ENCODE data around the gene PAFAH1B1. TPM values are rescaled to one million over a fixed set of nuclear protein-coding genes. Genes with fewer than 3 reads are reported as not detected.

PAFAH1B1 gene
- total and polyA plus RNA-seq, 2 donors (not counting 3 experiments of a cell fraction or from before 2014, with no cell fraction given): 46.5 to 158 TPM

DNA sequence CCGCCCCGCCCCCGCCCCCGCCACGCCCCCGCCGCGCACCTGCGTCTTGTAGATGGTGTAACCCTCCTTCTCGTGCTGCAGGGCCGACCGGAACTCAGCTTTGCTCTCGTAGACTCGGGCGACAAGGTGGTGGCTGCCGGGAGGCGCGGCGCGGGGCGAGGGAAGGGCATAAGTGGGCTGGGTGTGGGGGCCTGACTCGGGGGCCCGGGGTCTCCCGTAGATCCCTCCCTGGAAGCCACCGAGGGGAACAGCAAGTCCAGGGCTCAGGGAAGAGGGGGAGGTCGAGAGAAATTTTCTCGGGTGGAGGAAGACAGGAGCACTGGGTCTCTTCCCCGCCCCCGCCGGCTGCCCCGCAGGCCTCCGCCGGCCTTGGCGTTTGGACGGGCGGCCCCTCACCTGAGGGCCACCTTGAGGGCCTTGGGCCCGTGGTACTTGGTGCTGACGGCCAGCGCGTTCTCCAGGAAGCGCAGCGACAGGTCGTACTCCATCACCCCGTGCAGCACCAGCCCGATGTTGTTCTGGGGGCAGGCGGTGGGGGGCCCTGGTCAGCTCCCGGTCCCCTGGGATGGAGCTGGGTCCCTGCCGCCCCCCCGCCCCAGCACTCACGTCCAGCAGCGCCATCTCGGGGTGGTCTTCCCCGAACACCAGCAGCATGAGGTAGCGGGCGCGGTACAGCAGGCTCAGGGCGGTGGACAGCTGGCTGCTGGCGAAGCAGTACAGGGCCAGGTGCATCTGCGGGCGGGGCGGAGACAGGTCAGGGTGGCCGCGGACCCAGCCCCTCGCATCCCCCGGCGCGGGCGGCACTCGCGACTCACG lies 98.7 kb downstream of the PAFAH1B1 start:
- dilution Hi-C loops (cut with MboI; ENCODE audit: extremely low pct_ligation_motif_present, low sequenced_read_pairs): no loop called here
- H3K36me3 ChIP-seq (ENCODE audit: control insufficient read depth in 2 of 2, extremely low read depth in 1 of 2, insufficient read depth in 2 of 2, low read length in 2 of 2): peaks cover 3 to 17% of the 10 kb centered on the region in 2 experiments
- no peak for FAIRE-seq

More for the DNA sequence above, 98.7 kb downstream of the PAFAH1B1 start:
- Histone ChIP-seq H2AFZ (ENCODE audit: low read depth, low read length) (no peak overlapping the region), H3K27me3 (ENCODE audit: control insufficient read depth in 2 of 2, insufficient read depth in 2 of 2, low read length in 2 of 2) (no peaks in the 10 kb centered on the region), H3K9ac (replicated peaks; ENCODE audit: extremely low read depth, insufficient read depth, low read length) (no peak overlapping the region), H3K4me1 (ENCODE audit: control insufficient read depth, extremely low read depth, insufficient read depth, low read length) (no peaks in the 10 kb centered on the region), H3K9me1 (replicated peaks; ENCODE audit: control insufficient read depth, extremely low read depth, insufficient read depth, low read length) (no peaks in the 10 kb centered on the region), H4K20me1 (replicated peaks; ENCODE audit: control insufficient read depth, extremely low read depth, insufficient read depth, low read length) (no peaks in the 10 kb centered on the region), H3K79me2 (ENCODE audit: control insufficient read depth, insufficient read depth, low read length) (no peaks in the 10 kb centered on the region), H3K9me3 (replicated peaks; ENCODE audit: control insufficient read depth, insufficient read depth, low read length) (no peaks in the 10 kb centered on the region), H3K4me2 (ENCODE audit: insufficient read depth, low read length) (no peak overlapping the region), H3K27ac (ENCODE audit: insufficient read depth, low read depth, low read length) (no peak overlapping the region), H3K4me3 (replicated peaks in 1 of 3; ENCODE audit: insufficient read depth in 1 of 3, low read depth in 1 of 3, low read length in 3 of 3) (no peak overlapping the region)
- intact Hi-C loops (cut with micrococcal nuclease): no loop called here
- DNase-seq (ENCODE audit: low read depth, low spot score): no peak
- ChIA-PET CTCF (interaction anchor here (1.2 kb wide), 1 partner anchor 276 kb away, joined by 3 read pairs; no protein-coding TSS in a partner anchor), POLR2A (no interaction called here)
- TSS peak; percentile 10 for BruUV-seq (replicated peaks)
- TF ChIP-seq, protein P1, sequence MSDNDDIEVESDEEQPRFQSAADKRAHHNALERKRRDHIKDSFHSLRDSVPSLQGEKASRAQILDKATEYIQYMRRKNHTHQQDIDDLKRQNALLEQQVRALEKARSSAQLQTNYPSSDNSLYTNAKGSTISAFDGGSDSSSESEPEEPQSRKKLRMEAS (IDR thresholded peaks at IDR 0.05; ENCODE audit: insufficient read depth, insufficient read length): no peak
- TF ChIP-seq FOS (IDR thresholded peaks at IDR 0.05; ENCODE audit: borderline replicate concordance, insufficient read depth, low read length): no peak
- TF ChIP-seq JUN (IDR thresholded peaks at IDR 0.05; ENCODE audit: borderline replicate concordance, insufficient read depth, insufficient read length, low read depth): no peak
- TF ChIP-seq, protein P2, sequence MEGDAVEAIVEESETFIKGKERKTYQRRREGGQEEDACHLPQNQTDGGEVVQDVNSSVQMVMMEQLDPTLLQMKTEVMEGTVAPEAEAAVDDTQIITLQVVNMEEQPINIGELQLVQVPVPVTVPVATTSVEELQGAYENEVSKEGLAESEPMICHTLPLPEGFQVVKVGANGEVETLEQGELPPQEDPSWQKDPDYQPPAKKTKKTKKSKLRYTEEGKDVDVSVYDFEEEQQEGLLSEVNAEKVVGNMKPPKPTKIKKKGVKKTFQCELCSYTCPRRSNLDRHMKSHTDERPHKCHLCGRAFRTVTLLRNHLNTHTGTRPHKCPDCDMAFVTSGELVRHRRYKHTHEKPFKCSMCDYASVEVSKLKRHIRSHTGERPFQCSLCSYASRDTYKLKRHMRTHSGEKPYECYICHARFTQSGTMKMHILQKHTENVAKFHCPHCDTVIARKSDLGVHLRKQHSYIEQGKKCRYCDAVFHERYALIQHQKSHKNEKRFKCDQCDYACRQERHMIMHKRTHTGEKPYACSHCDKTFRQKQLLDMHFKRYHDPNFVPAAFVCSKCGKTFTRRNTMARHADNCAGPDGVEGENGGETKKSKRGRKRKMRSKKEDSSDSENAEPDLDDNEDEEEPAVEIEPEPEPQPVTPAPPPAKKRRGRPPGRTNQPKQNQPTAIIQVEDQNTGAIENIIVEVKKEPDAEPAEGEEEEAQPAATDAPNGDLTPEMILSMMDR (IDR thresholded peaks at IDR 0.05; ENCODE audit: extremely low read depth in 1 of 2, insufficient read depth in 1 of 2, low read depth in 1 of 2, low read length in 2 of 2): no peak
- no peak for TF ChIP-seq POLR2AphosphoS5 (IDR thresholded peaks at IDR 0.05; ENCODE audit: insufficient read depth, low read depth, low read length)
- no peak for TF ChIP-seq EZH2 (IDR thresholded peaks at IDR 0.05; ENCODE audit: borderline replicate concordance, low read depth, low read length, severe bottlenecking)
- TF ChIP-seq MYC (IDR thresholded peaks at IDR 0.05; ENCODE audit: low read depth, low read length): no peak
- TF ChIP-seq GATA2 (IDR thresholded peaks at IDR 0.05; ENCODE audit: insufficient read depth, insufficient read length, low read depth, low read length): no peak
- no peak for TF ChIP-seq POLR2A (IDR thresholded peaks at IDR 0.05; ENCODE audit: low read depth, low read length)
